Naive thymus-derived CD8-positive, alpha-beta T cell (primary cell): ENCODE results near the gene PCF11. TPM values are rescaled to one million over a fixed set of nuclear protein-coding genes. Genes with fewer than 3 reads are reported as not detected.

Experiments
- ATAC-seq, 2 donors: fragments of 150-1000 bp; cut with Tn5 transposase in 1 of 2; sonication (Bioruptor Pico), chemical (Tn5 transposase) in 1 of 2; 1 replicate in 1 of 2; 2 replicates in 1 of 2; pipeline ENCODE4 v1.10.0; 2021; ENCODE audit warnings: mild to moderate bottlenecking in 2 of 2, moderate library complexity in 2 of 2
- POLR2A ChIA-PET: fragments of 350-600 bp; sonication (Branson Sonifier 250); formaldehyde crosslinking; loops from one replicate; lab custom pipeline; 2021; ENCODE audit warnings: antibody characterized with exemption; lab: Charles Lee
- DNase-seq, 10 donors: peaks; one replicate each; pipeline versions ENCODE4 v3.0.0 to v3.0.0-alpha.2; 2020 to 2022
- H3K27ac Mint-ChIP-seq, 10 donors: one replicate each; pipeline ENCODE4 v1.8.0; 2020 to 2022; ENCODE audit warnings: mild to moderate bottlenecking in 10 of 10, mixed read lengths in 10 of 10, moderate library complexity in 4 of 10, inconsistent platforms in 1 of 10
- H3K27me3 Mint-ChIP-seq, 5 donors: one replicate each; pipeline ENCODE4 v1.8.0; 2021 to 2022; ENCODE audit warnings: mixed read lengths in 5 of 5
- H3K36me3 Mint-ChIP-seq, 3 donors: one replicate each; pipeline ENCODE4 v1.8.0; 2020 to 2022; ENCODE audit warnings: mixed read lengths in 3 of 3, mild to moderate bottlenecking in 2 of 3, inconsistent platforms in 1 of 3
- H3K4me1 Mint-ChIP-seq, 4 donors: one replicate each; pipeline ENCODE4 v1.8.0; 2021 to 2022; ENCODE audit warnings: mixed read lengths in 4 of 4
- H3K4me3 Mint-ChIP-seq, 10 donors: one replicate each; pipeline ENCODE4 v1.8.0; 2020 to 2022; ENCODE audit warnings: mild to moderate bottlenecking in 10 of 10, mixed read lengths in 10 of 10, moderate library complexity in 6 of 10, inconsistent platforms in 1 of 10
- H3K9me3 Mint-ChIP-seq, 9 donors: one replicate each; pipeline ENCODE4 v1.8.0; 2020 to 2022; ENCODE audit warnings: mixed read lengths in 9 of 9, mild to moderate bottlenecking in 3 of 9, inconsistent platforms in 1 of 9, moderate library complexity in 1 of 9
- polyA plus RNA-seq, 3 donors: library from polyadenylated mRNA; unstranded; fragments of 300-500 nt; fragmentation: Illumina TruSeq; gene quantifications; one replicate each; pipeline ENCODE4 v1.2.3, GENCODE V29; 2021
- total RNA-seq, 8 experiments: library from RNA in 2 of 8; stranded (reverse) in 2 of 8; gene quantifications; one replicate each; pipeline ENCODE4 v1.2.3 and lab custom pipeline; 2021 to 2026

The PCF11 gene
- total RNA-seq: 100 to 1,000 TPM; 199 TPM
- 10 to 100 TPM; 22.5 to 33.6 (median 28.1) TPM for polyA plus RNA-seq
- total RNA-seq (lab: John Stamatoyannopoulos, UW): 210 to 450 (median 303) reads per million in 6 experiments

- H3K4me3 Mint-ChIP-seq: peak within 1 kb of the TSS; percentile 93 to 100 (median 100)
- peaks cover 16 to 35% (median 32%) of the 10 kb centered on the region in 4 donors for H3K4me1 Mint-ChIP-seq
- H3K27ac Mint-ChIP-seq: peak within 1 kb of the TSS; percentile 99 to 100 (median 100)
- POLR2A ChIA-PET: interaction anchor here (0.6 to 5.7 kb wide), 39 partner anchors 8 to 256 kb away, joined by 3 to 69 read pairs (median 6); partner anchors contain the start of genes ANKRD42, CCDC90B, DDIAS and PRCP
- no peaks in the 10 kb centered on the region for H3K9me3 Mint-ChIP-seq
- H3K36me3 Mint-ChIP-seq: peaks cover 6 to 36% (median 15%) of the 10 kb centered on the region in 3 donors
- DNase-seq (peak in 2 of 10 donors; percentile 94 to 96), ATAC-seq (peak; percentile 11 to 24)
- no peaks in the 10 kb centered on the region for H3K27me3 Mint-ChIP-seq
Observed at GRCh38 chr11:83156996-83157593, at the start of gene PCF11. Gene PCF11 (plus strand): TSS chr11:83157131. CDS start chr11:83157440, 309 bp downstream.

- Mint-ChIP-seq H3K4me1 (peaks cover 14 to 36% (median 24%) of the 10 kb centered on the region in 4 donors), H3K27me3 (peaks cover 0 to 2% (median 0%) of the 10 kb centered on the region in 5 donors), H3K9me3 (no peaks in the 10 kb centered on the region), H3K27ac (peak overlapping the region in 1 of 10 donors; percentile 51), H3K4me3 (no peak overlapping the region), H3K36me3 (peaks cover 3 to 8% (median 7%) of the 10 kb centered on the region in 3 donors)
- DNase-seq (no peak), ATAC-seq (no peak)
- POLR2A ChIA-PET: interaction anchor here (2.4 kb wide), 1 partner anchor 9 kb away, joined by 6 read pairs; no protein-coding TSS in a partner anchor
Observed at GRCh38 chr11:83112886-83113285, 44.0 kb upstream of the PCF11 start.

- H3K36me3 Mint-ChIP-seq: peaks cover 3 to 8% (median 7%) of the 10 kb centered on the region in 3 donors
- POLR2A ChIA-PET: interaction anchor here (4.4 kb wide), 1 partner anchor 41 kb away, joined by 43 read pairs; the partner anchor contains the start of gene PCF11
- no peaks in the 10 kb centered on the region for H3K9me3 Mint-ChIP-seq
- H3K4me1 Mint-ChIP-seq: peaks cover 18 to 55% (median 45%) of the 10 kb centered on the region in 4 donors
- H3K27ac Mint-ChIP-seq: peak overlapping the region in 4 of 10 donors; percentile 15 to 36 (median 34)
- no peaks in the 10 kb centered on the region for H3K27me3 Mint-ChIP-seq
- DNase-seq (no peak), ATAC-seq (no peak)
- peak overlapping the region; percentile 27 to 96 (median 73) for H3K4me3 Mint-ChIP-seq
Observed at GRCh38 chr11:83115026-83115425, 41.9 kb upstream of the PCF11 start.

- peak overlapping the region; percentile 15 to 92 (median 58) for H3K27ac Mint-ChIP-seq
- ATAC-seq (no peak), DNase-seq (no peak)
- H3K4me3 Mint-ChIP-seq: peak overlapping the region; percentile 27 to 96 (median 73)
- H3K9me3 Mint-ChIP-seq: no peaks in the 10 kb centered on the region
- POLR2A ChIA-PET: interaction anchor here (4.4 kb wide), 1 partner anchor 41 kb away, joined by 43 read pairs; the partner anchor contains the start of gene PCF11
- peaks cover 3 to 7% (median 5%) of the 10 kb centered on the region in 3 donors for H3K36me3 Mint-ChIP-seq
- H3K27me3 Mint-ChIP-seq: no peaks in the 10 kb centered on the region
- peaks cover 20 to 60% (median 50%) of the 10 kb centered on the region in 4 donors for H3K4me1 Mint-ChIP-seq
Observed at GRCh38 chr11:83115551-83115950, 41.4 kb upstream of the PCF11 start.

- no peak for ATAC-seq
- H3K9me3 Mint-ChIP-seq: no peaks in the 10 kb centered on the region
- H3K27me3 Mint-ChIP-seq: no peaks in the 10 kb centered on the region
- H3K36me3 Mint-ChIP-seq: peaks cover 2 to 3% (median 2%) of the 10 kb centered on the region in 3 donors
- H3K4me1 Mint-ChIP-seq: peaks cover 20 to 66% (median 56%) of the 10 kb centered on the region in 4 donors
- H3K4me3 Mint-ChIP-seq: peak overlapping the region; percentile 56 to 96 (median 82)
- no peak for DNase-seq
- POLR2A ChIA-PET: interaction anchor here (1.1 to 4.4 kb wide), 2 partner anchors 40 to 42 kb away, joined by 3 to 43 read pairs; partner anchors contain the start of gene PCF11
- peak overlapping the region in 9 of 10 donors; percentile 47 to 99 (median 92) for H3K27ac Mint-ChIP-seq
Observed at GRCh38 chr11:83116015-83116641, 40.8 kb upstream of the PCF11 start.

- DNase-seq: no peak
- ATAC-seq: no peak
- Mint-ChIP-seq H3K4me3 (peak overlapping the region in 7 of 10 donors; percentile 21 to 63 (median 38)), H3K36me3 (peaks cover 0 to 1% (median 0%) of the 10 kb centered on the region in 3 donors), H3K27me3 (no peaks in the 10 kb centered on the region), H3K9me3 (no peaks in the 10 kb centered on the region), H3K4me1 (peaks cover 27 to 80% (median 75%) of the 10 kb centered on the region in 4 donors), H3K27ac (peak overlapping the region; percentile 90 to 99 (median 96))
- POLR2A ChIA-PET: interaction anchor here (1.0 to 4.4 kb wide), 6 partner anchors 33 to 219 kb away, joined by 3 to 43 read pairs (median 4); partner anchors contain the start of genes DDIAS, PCF11 and PRCP
Observed at GRCh38 chr11:83118814-83119213, 38.1 kb upstream of the PCF11 start.

- POLR2A ChIA-PET: interaction anchor here (1.1 to 2.1 kb wide), 3 partner anchors 37 to 218 kb away, joined by 3 to 8 read pairs (median 3); partner anchors contain the start of genes DDIAS and PCF11
- Mint-ChIP-seq H3K4me1 (peaks cover 28 to 79% (median 75%) of the 10 kb centered on the region in 4 donors), H3K4me3 (peak overlapping the region in 1 of 10 donors; percentile 21), H3K36me3 (peaks cover 0 to 1% (median 0%) of the 10 kb centered on the region in 3 donors), H3K9me3 (no peaks in the 10 kb centered on the region), H3K27me3 (no peaks in the 10 kb centered on the region), H3K27ac (peak overlapping the region in 9 of 10 donors; percentile 88 to 99 (median 96))
- DNase-seq (no peak), ATAC-seq (no peak)
Observed at GRCh38 chr11:83119216-83119615, 37.7 kb upstream of the PCF11 start.

GRCh38 chr11:83120327-83120726 is 36.6 kb upstream of the PCF11 start:
- DNase-seq (no peak), ATAC-seq (no peak)
- Mint-ChIP-seq H3K27me3 (no peaks in the 10 kb centered on the region), H3K36me3 (no peaks in the 10 kb centered on the region), H3K4me3 (peak overlapping the region in 1 of 10 donors; percentile 51), H3K27ac (peak overlapping the region in 9 of 10 donors; percentile 75 to 99 (median 92)), H3K9me3 (no peaks in the 10 kb centered on the region), H3K4me1 (peaks cover 24 to 71% (median 66%) of the 10 kb centered on the region in 4 donors)
- POLR2A ChIA-PET: interaction anchor here (0.7 to 2.1 kb wide), 4 partner anchors 36 to 185 kb away, joined by 3 to 8 read pairs (median 3); partner anchors contain the start of genes ANKRD42 and PCF11

GRCh38 chr11:83122050-83122449 is 34.9 kb upstream of the PCF11 start:
- Mint-ChIP-seq H3K27me3 (no peaks in the 10 kb centered on the region), H3K4me1 (peaks cover 19 to 63% (median 55%) of the 10 kb centered on the region in 4 donors), H3K27ac (peak overlapping the region; percentile 39 to 93 (median 82)), H3K4me3 (peak overlapping the region in 3 of 10 donors; percentile 1 to 66 (median 32)), H3K36me3 (no peaks in the 10 kb centered on the region), H3K9me3 (no peaks in the 10 kb centered on the region)
- POLR2A ChIA-PET: interaction anchor here (1.0 to 1.8 kb wide), 2 partner anchors 9 to 38 kb away, joined by 3 to 6 read pairs; no protein-coding TSS in a partner anchor
- ATAC-seq: no peak
- DNase-seq: no peak

GRCh38 chr11:83122766-83123165 is 34.2 kb upstream of the PCF11 start:
- peak overlapping the region in 9 of 10 donors; percentile 4 to 74 (median 42) for H3K4me3 Mint-ChIP-seq
- H3K4me1 Mint-ChIP-seq: peaks cover 19 to 61% (median 49%) of the 10 kb centered on the region in 4 donors
- POLR2A ChIA-PET: interaction anchor here (0.6 to 1.8 kb wide), 4 partner anchors 10 to 28 kb away, joined by 3 to 6 read pairs (median 4); no protein-coding TSS in a partner anchor
- no peaks in the 10 kb centered on the region for H3K27me3 Mint-ChIP-seq
- no peaks in the 10 kb centered on the region for H3K9me3 Mint-ChIP-seq
- ATAC-seq (peak; percentile 73 to 79), DNase-seq (peak in 2 of 10 donors; percentile 36 to 39)
- no peaks in the 10 kb centered on the region for H3K36me3 Mint-ChIP-seq
- H3K27ac Mint-ChIP-seq: peak overlapping the region; percentile 39 to 93 (median 82)

GRCh38 chr11:83124636-83125424 is 32.1 kb upstream of the PCF11 start:
- H3K36me3 Mint-ChIP-seq: no peaks in the 10 kb centered on the region
- POLR2A ChIA-PET: interaction anchor here (1.0 kb wide), 1 partner anchor 53 kb away, joined by 3 read pairs; the partner anchor contains the start of gene RAB30
- no peak for ATAC-seq
- no peak overlapping the region for H3K4me3 Mint-ChIP-seq
- H3K9me3 Mint-ChIP-seq: no peaks in the 10 kb centered on the region
- no peaks in the 10 kb centered on the region for H3K27me3 Mint-ChIP-seq
- no peak for DNase-seq
- H3K4me1 Mint-ChIP-seq: peaks cover 15 to 41% (median 30%) of the 10 kb centered on the region in 4 donors
- H3K27ac Mint-ChIP-seq: peak overlapping the region in 2 of 10 donors; percentile 25 to 74
